ENCODE results near the gene TAF11L6.
"Not testable (repeated sequence)": the region's sequence is repeated elsewhere in the genome, so short reads cannot be mapped to it uniquely, and the experiment has no call there.

Gene TAF11L6

DNA sequence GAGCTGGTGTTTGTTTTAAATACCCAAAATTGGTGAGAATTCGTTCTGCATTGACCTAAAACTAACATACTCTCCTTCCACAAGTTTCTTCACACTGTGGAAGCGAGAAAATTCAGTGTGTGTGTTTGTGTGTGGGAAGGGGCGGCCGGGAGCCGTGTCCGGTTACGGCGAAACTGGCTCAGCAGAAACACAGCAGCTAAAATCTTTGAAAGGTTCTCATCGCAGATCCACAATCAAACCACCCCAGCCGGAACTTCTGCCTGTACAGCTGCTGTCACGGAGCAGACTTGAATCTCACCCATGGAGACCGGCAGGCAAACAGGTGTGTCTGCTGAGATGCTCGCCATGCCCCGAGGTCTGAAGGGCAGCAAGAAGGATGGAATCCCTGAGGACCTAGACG, at the start of gene TAF11L6:
Gene TAF11L6, plus strand, starts transcription at position 301 of the 400 bp plus-strand sequence.
- not testable (repeated sequence) for DNase-seq (ENCODE audit: low read depth)

DNA sequence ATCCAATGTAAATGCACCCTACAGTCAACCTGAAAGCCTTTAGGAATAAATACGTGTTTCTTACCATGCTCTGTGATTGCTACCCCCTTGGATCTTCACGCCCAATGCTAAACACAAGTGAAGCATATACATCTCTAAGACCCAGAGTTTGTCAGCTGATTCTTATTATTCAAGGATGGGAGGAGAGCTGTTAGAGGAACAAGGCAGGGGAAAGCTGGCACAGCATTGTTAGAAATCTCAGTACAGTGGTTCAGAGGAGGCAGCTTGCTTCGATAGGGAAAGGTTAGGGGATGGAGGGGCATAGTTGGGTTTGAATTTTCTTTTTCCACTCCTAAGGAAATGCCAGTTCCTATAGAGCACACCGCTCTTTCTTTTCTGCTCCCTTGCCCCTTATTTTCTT, 47.1 kb upstream of the TAF11L6 start:
- DNase-seq (ENCODE audit: low read depth), result no peak

DNA sequence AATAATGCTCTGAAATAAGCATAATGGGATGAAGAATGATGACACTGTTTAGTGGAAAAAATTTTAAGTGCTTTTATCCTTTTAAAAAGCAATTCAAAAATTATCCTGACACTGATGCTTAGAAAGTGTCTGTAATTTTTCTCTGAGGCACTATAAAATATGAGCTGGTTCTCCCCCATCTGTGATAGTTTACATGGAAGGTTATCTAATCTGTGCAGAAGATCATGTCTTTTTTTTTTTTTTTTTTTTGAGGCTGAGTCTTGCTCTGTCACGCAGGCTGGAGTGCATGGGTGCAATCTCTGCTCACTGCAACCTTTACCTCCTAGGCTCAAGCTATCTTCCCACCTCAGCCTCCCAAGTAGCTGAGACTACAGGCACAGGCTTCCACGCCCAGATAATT, 45.7 kb upstream of the TAF11L6 start:
- DNase-seq (ENCODE audit: low read depth), result no peak

DNA sequence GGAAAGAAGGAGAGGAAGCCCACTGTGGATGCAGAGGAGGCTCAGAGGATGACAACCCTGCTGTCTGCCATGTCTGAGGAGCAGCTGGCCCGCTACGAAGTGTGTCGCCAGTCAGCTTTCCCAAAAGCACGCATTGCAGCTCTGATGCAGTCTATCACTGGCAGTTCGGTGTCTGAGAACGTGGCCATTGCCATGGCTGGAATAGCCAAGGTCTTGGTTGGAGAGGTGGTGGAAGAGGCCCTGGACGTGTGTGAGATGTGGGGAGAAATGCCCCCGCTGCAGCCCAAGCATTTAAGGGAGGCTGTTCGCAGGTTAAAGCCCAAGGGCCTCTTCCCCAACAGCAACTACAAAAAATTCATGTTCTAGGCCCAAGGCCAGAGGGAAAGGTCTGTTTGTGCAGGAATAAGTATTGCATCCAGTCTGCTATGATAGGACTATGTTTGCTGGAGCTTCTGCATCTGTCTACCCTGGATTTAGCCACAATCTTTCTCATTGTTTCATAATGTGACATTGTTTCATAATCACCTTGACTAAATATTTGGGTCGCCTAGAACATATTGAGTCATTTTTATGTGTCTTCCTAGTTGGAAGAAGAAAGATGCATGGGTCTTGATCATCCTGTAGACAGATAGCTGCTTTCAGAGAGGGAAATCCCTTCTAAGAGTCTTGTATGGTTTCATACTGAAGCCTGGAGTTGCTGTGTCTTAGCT, 41.9 kb upstream of the TAF11L6 start:
- DNase-seq (ENCODE audit: low read depth), result not testable (repeated sequence)

DNA sequence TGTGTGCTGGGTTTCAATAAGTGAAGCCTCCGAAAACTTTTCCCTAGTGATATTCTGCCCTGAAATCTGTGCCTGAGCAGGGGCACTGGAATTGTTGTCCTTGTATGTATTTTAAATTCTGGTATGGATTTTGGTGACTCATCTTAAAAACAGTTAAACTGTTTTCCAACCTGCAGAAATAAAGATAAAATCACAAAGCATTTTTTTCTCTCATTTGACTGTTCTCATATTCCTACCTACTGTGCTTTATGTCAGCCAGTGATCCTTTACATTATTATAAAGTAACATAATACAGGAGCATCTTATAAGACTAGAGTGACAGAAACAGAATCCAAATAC, 41.3 kb upstream of the TAF11L6 start:
- no peak for DNase-seq (ENCODE audit: low read depth)

DNA sequence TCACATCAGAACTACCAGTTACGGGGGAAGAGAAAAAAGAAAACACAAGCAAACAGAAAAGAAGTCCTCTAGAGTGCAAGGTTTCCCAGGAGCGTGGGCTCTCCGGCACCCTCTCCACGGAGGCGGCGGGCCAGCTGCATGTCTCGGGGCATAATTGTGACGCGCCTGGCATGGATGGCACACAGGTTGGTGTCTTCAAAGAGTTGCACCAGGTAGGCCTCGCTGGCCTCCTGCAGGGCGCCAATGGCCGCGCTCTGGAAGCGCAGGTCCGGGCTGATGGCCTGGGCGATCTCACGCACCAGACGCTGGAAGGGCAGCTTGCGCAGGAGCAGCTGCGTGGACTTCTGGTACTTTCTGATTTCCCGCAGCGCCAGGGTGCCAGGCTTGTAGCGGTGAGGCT, 37.2 kb upstream of the TAF11L6 start:
- not testable (repeated sequence) for DNase-seq (ENCODE audit: low read depth)

DNA sequence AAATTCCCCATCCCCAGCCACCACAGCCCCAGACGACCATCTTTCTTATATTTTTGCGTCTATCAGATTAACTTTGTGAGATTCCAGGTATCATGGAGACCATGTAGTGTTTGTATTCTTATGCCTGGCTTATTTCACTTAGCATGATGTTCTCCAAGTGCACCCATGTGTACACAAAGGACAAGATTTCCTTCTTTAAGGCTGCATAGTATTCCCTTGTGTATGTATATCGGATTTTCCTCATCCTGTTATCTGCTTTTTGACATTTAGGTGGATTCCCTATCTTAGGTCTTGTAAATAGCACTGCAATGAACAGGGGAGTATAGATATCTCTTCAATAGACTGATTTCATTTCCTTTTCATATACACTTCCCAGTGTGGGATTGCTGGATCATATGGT, 35.7 kb upstream of the TAF11L6 start:
- no peak for DNase-seq (ENCODE audit: low read depth)

DNA sequence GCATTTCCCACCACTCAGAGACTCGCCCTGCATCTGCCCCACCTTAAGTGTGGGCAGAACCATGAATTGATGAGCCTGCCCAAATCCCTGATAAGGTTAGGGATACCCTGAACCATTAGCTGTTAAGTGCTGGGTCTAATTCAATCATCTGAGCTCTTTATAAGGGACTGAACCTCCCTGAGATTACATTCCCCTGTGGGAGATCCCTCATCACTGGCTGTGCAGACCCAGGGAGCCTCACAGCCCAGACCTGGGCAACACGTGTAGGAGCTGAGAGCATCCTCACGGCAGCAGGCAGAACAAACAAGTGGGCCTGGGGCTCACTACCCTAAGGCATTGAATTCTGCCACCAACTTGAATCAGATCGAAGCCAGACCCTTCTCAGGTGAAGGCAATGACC, 31.0 kb upstream of the TAF11L6 start:
- DNase-seq (ENCODE audit: low read depth), result no peak

DNA sequence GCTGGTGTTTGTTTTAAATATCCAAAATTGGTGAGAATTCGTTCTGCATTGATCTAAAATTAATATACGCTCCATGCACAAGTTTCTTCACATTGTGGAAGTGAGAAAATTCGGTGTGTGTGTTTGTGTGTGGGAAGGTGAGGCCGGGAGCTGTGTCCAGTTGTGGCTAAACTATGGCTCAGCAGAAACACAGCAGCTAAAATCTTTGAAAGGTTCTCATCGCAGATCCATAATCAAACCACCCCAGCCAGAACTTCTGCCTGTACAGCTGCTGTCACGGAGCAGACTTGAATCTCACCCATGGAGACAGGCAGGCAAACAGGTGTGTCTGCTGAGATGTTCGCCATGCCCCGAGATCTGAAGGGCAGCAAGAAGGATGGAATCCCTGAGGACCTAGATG, 30.5 kb upstream of the TAF11L6 start, which contains the start of gene TAF11L2:
Gene TAF11L2, plus strand, starts transcription at position 301 of the 400 bp plus-strand sequence.
- DNase-seq (ENCODE audit: low read depth), result not testable (repeated sequence)

DNA sequence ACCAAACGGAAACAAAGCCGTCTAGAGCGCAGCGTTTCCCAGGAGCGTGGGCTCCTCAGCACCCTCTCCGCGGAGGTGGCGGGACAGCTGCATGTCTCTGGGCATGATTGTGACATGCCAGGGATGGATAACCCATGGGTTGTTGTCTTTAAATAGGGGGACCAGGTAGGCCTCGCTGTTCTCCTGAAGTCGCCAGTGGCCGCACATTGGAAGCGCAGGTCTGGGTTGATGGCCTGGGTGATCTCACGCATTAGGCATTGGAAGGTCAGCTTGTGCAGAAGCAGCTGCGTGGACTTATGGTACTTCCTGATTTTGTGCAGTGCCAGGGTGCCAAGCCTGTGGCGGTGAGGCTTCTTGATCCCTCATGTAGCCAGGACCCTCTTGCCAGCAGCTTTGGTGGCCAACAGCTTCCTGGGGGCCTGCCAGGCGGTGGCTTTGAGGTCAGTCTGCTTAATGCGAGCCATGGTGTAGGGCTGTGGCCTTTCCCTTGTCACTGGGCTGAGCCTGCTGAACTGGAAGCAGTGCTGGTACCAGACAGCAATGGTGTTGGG, 16.6 kb upstream of the TAF11L6 start:
- no peak for DNase-seq (ENCODE audit: low read depth)

DNA sequence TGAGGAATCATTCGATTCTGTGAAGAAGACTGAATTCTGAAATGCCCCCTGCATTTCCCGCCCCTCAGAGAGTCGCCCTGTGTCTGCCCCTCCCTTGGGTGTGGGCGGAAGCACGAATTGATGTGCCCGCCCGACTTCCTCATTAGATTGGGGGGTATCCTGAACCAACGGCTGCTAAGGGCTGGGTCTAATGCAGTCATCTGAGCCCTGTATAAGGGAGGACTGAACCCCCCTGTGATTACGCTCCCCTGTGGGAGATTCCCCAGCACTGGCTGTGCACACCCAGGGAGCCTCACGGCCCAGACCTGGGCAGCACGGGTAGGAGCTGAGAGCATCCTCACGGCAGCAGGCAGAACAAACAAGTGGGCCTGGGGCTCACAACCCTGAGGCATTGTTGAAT, 10.9 kb upstream of the TAF11L6 start:
- not testable (repeated sequence) for DNase-seq (ENCODE audit: low read depth)

DNA sequence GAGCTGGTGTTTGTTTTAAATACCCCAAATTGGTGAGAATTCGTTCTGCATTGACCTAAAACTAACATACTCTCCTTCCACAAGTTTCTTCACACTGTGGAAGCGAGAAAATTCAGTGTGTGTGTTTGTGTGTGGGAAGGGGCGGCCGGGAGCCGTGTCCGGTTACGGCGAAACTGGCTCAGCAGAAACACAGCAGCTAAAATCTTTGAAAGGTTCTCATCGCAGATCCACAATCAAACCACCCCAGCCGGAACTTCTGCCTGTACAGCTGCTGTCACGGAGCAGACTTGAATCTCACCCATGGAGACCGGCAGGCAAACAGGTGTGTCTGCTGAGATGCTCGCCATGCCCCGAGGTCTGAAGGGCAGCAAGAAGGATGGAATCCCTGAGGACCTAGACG, 10.4 kb upstream of the TAF11L6 start, which contains the start of gene TAF11L3:
Gene TAF11L3, plus strand, starts transcription at position 301 of the 400 bp plus-strand sequence.
- not testable (repeated sequence) for DNase-seq (ENCODE audit: low read depth)

DNA sequence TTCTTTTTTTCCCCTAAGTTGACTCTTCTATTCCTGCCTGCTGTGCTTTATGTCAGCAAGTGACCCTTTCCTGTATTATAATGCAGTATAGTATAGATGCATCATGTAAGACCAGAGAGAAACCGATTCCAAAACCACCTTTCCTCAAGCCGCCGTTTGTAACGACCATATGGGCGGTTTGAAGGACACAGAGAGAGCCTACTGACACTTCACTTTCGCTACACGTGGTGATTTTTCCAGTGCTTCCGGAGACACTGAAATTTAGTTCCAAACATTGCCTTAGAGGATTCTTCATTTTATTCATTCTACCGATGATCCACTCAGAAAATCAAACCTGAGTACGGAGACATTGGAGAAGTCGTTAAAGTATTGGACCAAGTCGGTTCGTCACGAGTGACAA, 9.0 kb upstream of the TAF11L6 start:
- DNase-seq (ENCODE audit: low read depth), result not testable (repeated sequence)

DNA sequence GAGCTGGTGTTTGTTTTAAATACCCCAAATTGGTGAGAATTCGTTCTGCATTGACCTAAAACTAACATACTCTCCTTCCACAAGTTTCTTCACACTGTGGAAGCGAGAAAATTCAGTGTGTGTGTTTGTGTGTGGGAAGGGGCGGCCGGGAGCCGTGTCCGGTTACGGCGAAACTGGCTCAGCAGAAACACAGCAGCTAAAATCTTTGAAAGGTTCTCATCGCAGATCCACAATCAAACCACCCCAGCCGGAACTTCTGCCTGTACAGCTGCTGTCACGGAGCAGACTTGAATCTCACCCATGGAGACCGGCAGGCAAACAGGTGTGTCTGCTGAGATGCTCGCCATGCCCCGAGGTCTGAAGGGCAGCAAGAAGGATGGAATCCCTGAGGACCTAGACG, 7.0 kb upstream of the TAF11L6 start, which contains the start of gene TAF11L4:
Gene TAF11L4, plus strand, starts transcription at position 301 of the 400 bp plus-strand sequence.
- not testable (repeated sequence) for DNase-seq (ENCODE audit: low read depth)

DNA sequence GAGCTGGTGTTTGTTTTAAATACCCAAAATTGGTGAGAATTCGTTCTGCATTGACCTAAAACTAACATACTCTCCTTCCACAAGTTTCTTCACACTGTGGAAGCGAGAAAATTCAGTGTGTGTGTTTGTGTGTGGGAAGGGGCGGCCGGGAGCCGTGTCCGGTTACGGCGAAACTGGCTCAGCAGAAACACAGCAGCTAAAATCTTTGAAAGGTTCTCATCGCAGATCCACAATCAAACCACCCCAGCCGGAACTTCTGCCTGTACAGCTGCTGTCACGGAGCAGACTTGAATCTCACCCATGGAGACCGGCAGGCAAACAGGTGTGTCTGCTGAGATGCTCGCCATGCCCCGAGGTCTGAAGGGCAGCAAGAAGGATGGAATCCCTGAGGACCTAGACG, 3.5 kb upstream of the TAF11L6 start, which contains the start of gene TAF11L5:
Gene TAF11L5, plus strand, starts transcription at position 301 of the 400 bp plus-strand sequence.
- not testable (repeated sequence) for DNase-seq (ENCODE audit: low read depth)

DNA sequence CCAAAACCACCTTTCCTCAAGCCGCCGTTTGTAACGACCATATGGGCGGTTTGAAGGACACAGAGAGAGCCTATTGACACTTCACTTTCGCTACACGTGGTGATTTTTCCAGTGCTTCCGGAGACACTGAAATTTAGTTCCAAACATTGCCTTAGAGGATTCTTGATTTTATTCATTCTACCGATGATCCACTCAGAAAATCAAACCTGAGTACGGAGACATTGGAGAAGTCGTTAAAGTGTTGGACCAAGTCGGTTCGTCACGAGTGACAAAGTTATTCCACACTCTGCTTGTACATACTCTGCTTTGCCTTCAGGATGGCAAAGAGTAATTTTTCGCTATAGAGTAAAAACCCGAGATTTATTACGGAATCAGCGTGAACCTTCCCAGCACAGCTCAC, 2.0 kb upstream of the TAF11L6 start:
- not testable (repeated sequence) for DNase-seq (ENCODE audit: low read depth)

All from stimulated activated CD8-positive, alpha-beta memory T cell treated with anti-CD3 and anti-CD28 coated beads, Interleukin-15, amount 100 ng/mL, for 1 hour (primary cell).